NCI-H460 (cell line): Measurements from ENCODE around the gene WFS1. TPM values are rescaled to one million over a fixed set of nuclear protein-coding genes. Genes with fewer than 3 reads are reported as not detected.

Source experiments
- DNase-seq: peaks from one replicate; pipeline ENCODE4 v3.0.0-alpha.2; 2016; ENCODE audit warnings: low read depth; ENCODE audit errors: extremely low read depth
- total RNA-seq: library from RNA; depleted of rRNA; stranded (reverse); fragments of >200 nt; shearing (Covaris generic); gene quantifications from 2 replicates; pipeline ENCODE4 v1.2.3, GENCODE V29; 2014

The WFS1 gene
- total RNA-seq, 1 experiment from 2014 or later: 4.6 TPM

GRCh38 chr4:6258741-6259140 is 10.9 kb upstream of the WFS1 start:
- no peak for DNase-seq

GRCh38 chr4:6259886-6260285 is 9.8 kb upstream of the WFS1 start:
- no peak for DNase-seq

GRCh38 chr4:6262176-6262575 is 7.5 kb upstream of the WFS1 start:
- DNase-seq: no peak

- no peak for DNase-seq
Measured at GRCh38 chr4:6262847-6263487, 6.7 kb upstream of the WFS1 start.

GRCh38 chr4:6263526-6264224 is 6.0 kb upstream of the WFS1 start:
- DNase-seq: no peak

GRCh38 chr4:6264225-6264540 is 5.5 kb upstream of the WFS1 start:
- peak; percentile 24 for DNase-seq

GRCh38 chr4:6265546-6265945 is 4.1 kb upstream of the WFS1 start:
- no peak for DNase-seq

- no peak for DNase-seq
Measured at GRCh38 chr4:6267573-6267972, 2.1 kb upstream of the WFS1 start.

- DNase-seq: no peak
Measured at GRCh38 chr4:6268650-6269615, 717 bp upstream of the WFS1 start.

- no peak for DNase-seq
Measured at GRCh38 chr4:6270636-6271121, 1.0 kb downstream of the WFS1 start.

GRCh38 chr4:6271206-6271605 is 1.6 kb downstream of the WFS1 start:
- DNase-seq: no peak

- DNase-seq: no peak
Measured at GRCh38 chr4:6271701-6272465, 2.2 kb downstream of the WFS1 start.

GRCh38 chr4:6272863-6273660 is 3.4 kb downstream of the WFS1 start:
- no peak for DNase-seq

- no peak for DNase-seq
Measured at GRCh38 chr4:6273661-6273990, 4.0 kb downstream of the WFS1 start.

GRCh38 chr4:6275351-6275750 is 5.7 kb downstream of the WFS1 start:
- DNase-seq: no peak

GRCh38 chr4:6275898-6276806 is 6.5 kb downstream of the WFS1 start:
- no peak for DNase-seq

- DNase-seq: no peak
Measured at GRCh38 chr4:6277139-6277802, 7.6 kb downstream of the WFS1 start.
